Measurements from ENCODE around the gene PSTPIP1. TPM values are rescaled to one million over a fixed set of nuclear protein-coding genes. Genes with fewer than 3 reads are reported as not detected.

The PSTPIP1 gene
- total RNA-seq, 2 experiments from 2014 or later: 1.5 to 27.4 TPM

GRCh38 chr15:77064539-77065308, 69.8 kb downstream of the PSTPIP1 start:
- Histone ChIP-seq H3K36me3 (ENCODE audit: insufficient read depth, low read length) (no peaks in the 10 kb centered on the region), H3K4me1 (ENCODE audit: insufficient read depth, low read length, poor library complexity, severe bottlenecking) (peaks cover 25% of the 10 kb centered on the region), H3K79me2 (ENCODE audit: insufficient read depth, low read depth, low read length) (no peaks in the 10 kb centered on the region; the same call in 1 of the 2 replicates), H3K27ac (ENCODE audit: low read depth, low read length, poor library complexity, severe bottlenecking) (no peak overlapping the region), H3K9me2 (ENCODE audit: insufficient read depth, low read length) (no peaks in the 10 kb centered on the region), H3K4me2 (ENCODE audit: low read length) (no peak overlapping the region), H3K4me3 (ENCODE audit: low read depth, low read length, poor library complexity, severe bottlenecking) (no peak overlapping the region), H3K9me3 (ENCODE audit: low read length) (no peaks in the 10 kb centered on the region), H4K20me1 (ENCODE audit: insufficient read depth, low read length) (peaks cover 6% of the 10 kb centered on the region; the same call in 1 of the 2 replicates), H2AFZ (ENCODE audit: low read length) (no peak overlapping the region)
- CTCF ChIA-PET (ENCODE audit: unreplicated experiment): no interaction called here
- no peak for DNase-seq (ENCODE audit: low spot score)
- intact Hi-C loops (cut with micrococcal nuclease; ENCODE audit: unreplicated experiment): no loop called here
- POLR2A ChIA-PET: interaction anchor here (0.7 kb wide), 1 partner anchor 106 kb away, joined by 3 read pairs; no protein-coding TSS in a partner anchor
- TF ChIP-seq EZH2phosphoT487 (IDR thresholded peaks at IDR 0.05; ENCODE audit: borderline replicate concordance, low read depth, low read length): no peak
- no peak for TF ChIP-seq CTCF (conservative IDR thresholded peaks at IDR 0.05; ENCODE audit: low read length)
- BruUV-seq (replicated peaks): no TSS peak

DNA sequence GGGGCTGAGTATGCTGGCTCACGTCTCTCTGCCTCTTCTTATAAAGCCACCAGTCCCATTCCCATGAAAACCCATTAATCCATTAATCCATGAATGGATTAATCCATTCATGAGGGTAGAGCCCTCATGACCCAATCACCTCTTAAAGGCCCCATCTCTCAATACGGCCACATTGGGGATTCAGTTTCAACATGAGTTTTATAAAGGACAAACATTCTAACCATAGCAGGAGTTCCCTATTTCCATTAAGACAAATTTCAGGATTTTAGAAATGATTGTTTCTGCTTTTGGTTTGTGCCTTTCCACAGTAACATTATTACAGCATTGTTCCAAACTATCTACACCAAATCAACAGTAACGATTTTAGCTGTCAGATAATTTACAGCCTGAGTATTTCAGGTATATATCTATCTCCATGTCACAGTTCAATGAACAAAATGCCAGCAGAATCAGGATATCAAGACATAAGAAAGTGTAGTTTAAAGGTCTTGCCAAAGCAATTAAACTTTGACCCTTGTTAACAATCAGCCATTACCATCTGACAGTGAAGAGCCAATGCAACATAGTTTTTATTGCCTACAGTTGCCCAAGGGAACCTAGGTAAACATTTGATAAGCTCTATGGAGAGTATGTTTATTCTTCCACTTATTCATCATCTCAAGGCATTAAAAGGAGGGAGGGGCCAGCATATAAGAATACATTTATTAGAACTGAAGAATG, 72.2 kb downstream of the PSTPIP1 start:
- POLR2A ChIA-PET: interaction anchor here (0.6 to 2.9 kb wide), 3 partner anchors 9 to 469 kb away, joined by 4 to 21 read pairs (median 4); no protein-coding TSS in a partner anchor

More for the DNA sequence above, 72.2 kb downstream of the PSTPIP1 start:
- Histone ChIP-seq H4K20me1 (ENCODE audit: insufficient read depth, low read length) (0 out of 2 replicates have a peak, but pooled peaks cover 4% of the 10 kb centered on the region), H3K36me3 (ENCODE audit: insufficient read depth, low read length) (no peaks in the 10 kb centered on the region), H3K4me2 (ENCODE audit: low read length) (no peak overlapping the region; the same call in 1 of the 2 replicates), H3K4me1 (ENCODE audit: insufficient read depth, low read length, poor library complexity, severe bottlenecking) (peaks cover 25% of the 10 kb centered on the region), H3K9me3 (ENCODE audit: low read length) (no peaks in the 10 kb centered on the region), H3K79me2 (ENCODE audit: insufficient read depth, low read depth, low read length) (no peaks in the 10 kb centered on the region; the same call in 1 of the 2 replicates), H3K27ac (ENCODE audit: low read depth, low read length, poor library complexity, severe bottlenecking) (no peak overlapping the region), H3K9me2 (ENCODE audit: insufficient read depth, low read length) (no peaks in the 10 kb centered on the region), H3K4me3 (ENCODE audit: low read depth, low read length, poor library complexity, severe bottlenecking) (no peak overlapping the region), H2AFZ (ENCODE audit: low read length) (no peak overlapping the region)
- TF ChIP-seq CTCF (conservative IDR thresholded peaks at IDR 0.05; ENCODE audit: low read length): no peak
- TF ChIP-seq EZH2phosphoT487 (IDR thresholded peaks at IDR 0.05; ENCODE audit: borderline replicate concordance, low read depth, low read length): no peak
- intact Hi-C loops (cut with micrococcal nuclease; ENCODE audit: unreplicated experiment): no loop called here
- CTCF ChIA-PET (ENCODE audit: unreplicated experiment): no interaction called here
- no TSS peak for BruUV-seq (replicated peaks)
- no peak for DNase-seq (ENCODE audit: low spot score)

All from OCI-LY7 (cell line).